HG02870 (cell line): ENCODE data around the gene FAHD1.

Experiments used
- ATAC-seq: cut with Tn5 transposase; IDR thresholded peaks from one replicate; pipeline ENCODE4 v1.9.1; 2021; ENCODE audit warnings: mild to moderate bottlenecking, moderate library complexity; ENCODE audit not compliant: unreplicated experiment

The FAHD1 gene

GRCh38 chr16:1878256-1878655 lies 51.2 kb downstream of the FAHD1 start:
- ATAC-seq: no peak
